HPDE6-E6E7 (cell line): Measurements from ENCODE around the gene EPB42.
"Not testable (repeated sequence)": the region's sequence is repeated elsewhere in the genome, so short reads cannot be mapped to it uniquely, and the experiment has no call there.

ENCODE experiments used
- DNase-seq: peaks from one replicate; pipeline ENCODE4 v3.0.0; 2011; ENCODE audit warnings: missing footprints; ENCODE audit errors: extremely low spot score

The EPB42 gene

GRCh38 chr15:43241100-43241499 lies 20.3 kb upstream of the EPB42 start:
- DNase-seq, result no peak

GRCh38 chr15:43239732-43240491 lies 19.1 kb upstream of the EPB42 start:
- DNase-seq, result no peak

- DNase-seq, result peak; percentile 26
Observed at GRCh38 chr15:43238671-43239131, 17.9 kb upstream of the EPB42 start.

GRCh38 chr15:43237842-43238470 lies 17.1 kb upstream of the EPB42 start:
- no peak for DNase-seq

- no peak for DNase-seq
Observed at GRCh38 chr15:43235536-43235935, 14.7 kb upstream of the EPB42 start.

GRCh38 chr15:43232289-43232874 lies 11.6 kb upstream of the EPB42 start:
- no peak for DNase-seq

GRCh38 chr15:43230640-43231115 lies 9.9 kb upstream of the EPB42 start:
- no peak for DNase-seq

GRCh38 chr15:43229977-43230376 lies 9.2 kb upstream of the EPB42 start:
- DNase-seq, result no peak

- DNase-seq, result no peak
Observed at GRCh38 chr15:43226436-43227305, 5.9 kb upstream of the EPB42 start.

- DNase-seq, result not testable (repeated sequence)
Observed at GRCh38 chr15:43225950-43226255, 5.1 kb upstream of the EPB42 start.

- DNase-seq, result peak; percentile 58
Observed at GRCh38 chr15:43225201-43225949, 4.6 kb upstream of the EPB42 start.

GRCh38 chr15:43221422-43221821 lies 604 bp upstream of the EPB42 start:
- DNase-seq, result no peak

GRCh38 chr15:43219929-43220928 lies 589 bp downstream of the EPB42 start:
- DNase-seq, result no peak

- peak; percentile 76 for DNase-seq
Observed at GRCh38 chr15:43218908-43219706, 1.7 kb downstream of the EPB42 start.

- peak; percentile 33 for DNase-seq
Observed at GRCh38 chr15:43215961-43216360, 4.9 kb downstream of the EPB42 start.

GRCh38 chr15:43214592-43215295 lies 6.1 kb downstream of the EPB42 start:
- DNase-seq, result no peak

- no peak for DNase-seq
Observed at GRCh38 chr15:43214169-43214568, 6.6 kb downstream of the EPB42 start.

- DNase-seq, result no peak
Observed at GRCh38 chr15:43213466-43213865, 7.4 kb downstream of the EPB42 start.

- DNase-seq, result no peak
Observed at GRCh38 chr15:43212951-43213350, 7.9 kb downstream of the EPB42 start.
